ENCODE data around the gene COL12A1. TPM values are rescaled to one million over a fixed set of nuclear protein-coding genes. Genes with fewer than 3 reads are reported as not detected.

Gene COL12A1
- total and polyA plus RNA-seq, 2 donors (not counting 3 experiments of a cell fraction or from before 2014, with no cell fraction given), result 48.5 to 89.1 TPM

GRCh38 chr6:75171986-75172385, 33.9 kb downstream of the COL12A1 start:
- no peaks in the 10 kb centered on the region for H3K36me3 ChIP-seq (ENCODE audit: control insufficient read depth in 2 of 2, extremely low read depth in 1 of 2, insufficient read depth in 2 of 2, low read length in 2 of 2)
- H2AFZ ChIP-seq (ENCODE audit: low read depth, low read length), result no peak overlapping the region
- FAIRE-seq, result peak; percentile 55
- H3K9ac ChIP-seq (replicated peaks; ENCODE audit: extremely low read depth, insufficient read depth, low read length), result no peak overlapping the region
- TF ChIP-seq JUN (IDR thresholded peaks at IDR 0.05; ENCODE audit: borderline replicate concordance, insufficient read depth, insufficient read length, low read depth), result no peak
- peak; percentile 56 for TF ChIP-seq MAX (IDR thresholded peaks at IDR 0.05; ENCODE audit: insufficient read depth, insufficient read length)
- H3K9me3 ChIP-seq (replicated peaks; ENCODE audit: control insufficient read depth, insufficient read depth, low read length), result no peaks in the 10 kb centered on the region
- ChIA-PET CTCF (interaction anchor here (0.7 to 1.1 kb wide), 3 partner anchors 24 to 37 kb away, joined by 3 to 6 read pairs (median 3); no protein-coding TSS in a partner anchor), POLR2A (interaction anchor here (0.6 kb wide), 1 partner anchor 16 kb away, joined by 3 read pairs; no protein-coding TSS in a partner anchor)
- no TSS peak for BruUV-seq (replicated peaks)
- H3K9me1 ChIP-seq (replicated peaks; ENCODE audit: control insufficient read depth, extremely low read depth, insufficient read depth, low read length), result no peaks in the 10 kb centered on the region
- H3K27me3 ChIP-seq (ENCODE audit: control insufficient read depth in 2 of 2, insufficient read depth in 2 of 2, low read length in 2 of 2), result no peaks in the 10 kb centered on the region
- DNase-seq (ENCODE audit: low read depth, low spot score), result peak; percentile 74
- H3K4me1 ChIP-seq (ENCODE audit: control insufficient read depth, extremely low read depth, insufficient read depth, low read length), result peaks cover 10% of the 10 kb centered on the region
- H3K79me2 ChIP-seq (ENCODE audit: control insufficient read depth, insufficient read depth, low read length), result no peaks in the 10 kb centered on the region
- H3K27ac ChIP-seq (ENCODE audit: insufficient read depth, low read depth, low read length), result no peak overlapping the region
- dilution Hi-C loops (cut with MboI; ENCODE audit: extremely low pct_ligation_motif_present, low sequenced_read_pairs), result no loop called here
- no peaks in the 10 kb centered on the region for H4K20me1 ChIP-seq (replicated peaks; ENCODE audit: control insufficient read depth, extremely low read depth, insufficient read depth, low read length)
- H3K4me3 ChIP-seq (replicated peaks in 1 of 3; ENCODE audit: insufficient read depth in 1 of 3, low read depth in 1 of 3, low read length in 3 of 3), result no peak overlapping the region
- peak overlapping the region; percentile 30 for H3K4me2 ChIP-seq (ENCODE audit: insufficient read depth, low read length)
- intact Hi-C loops (cut with micrococcal nuclease), result no loop called here

GRCh38 chr6:75171567-75171966, 34.3 kb downstream of the COL12A1 start:
- Histone ChIP-seq H3K4me2 (ENCODE audit: insufficient read depth, low read length) (peak overlapping the region; percentile 30), H2AFZ (ENCODE audit: low read depth, low read length) (peak overlapping the region; percentile 15), H3K9me1 (replicated peaks; ENCODE audit: control insufficient read depth, extremely low read depth, insufficient read depth, low read length) (no peaks in the 10 kb centered on the region), H3K36me3 (ENCODE audit: control insufficient read depth in 2 of 2, extremely low read depth in 1 of 2, insufficient read depth in 2 of 2, low read length in 2 of 2) (no peaks in the 10 kb centered on the region), H3K9ac (replicated peaks; ENCODE audit: extremely low read depth, insufficient read depth, low read length) (no peak overlapping the region), H3K27ac (ENCODE audit: insufficient read depth, low read depth, low read length) (peak overlapping the region; percentile 15), H3K79me2 (ENCODE audit: control insufficient read depth, insufficient read depth, low read length) (no peaks in the 10 kb centered on the region), H3K27me3 (ENCODE audit: control insufficient read depth in 2 of 2, insufficient read depth in 2 of 2, low read length in 2 of 2) (no peaks in the 10 kb centered on the region), H3K4me1 (ENCODE audit: control insufficient read depth, extremely low read depth, insufficient read depth, low read length) (peaks cover 10% of the 10 kb centered on the region), H3K4me3 (replicated peaks in 1 of 3; ENCODE audit: insufficient read depth in 1 of 3, low read depth in 1 of 3, low read length in 3 of 3) (no peak overlapping the region), H3K9me3 (replicated peaks; ENCODE audit: control insufficient read depth, insufficient read depth, low read length) (no peaks in the 10 kb centered on the region), H4K20me1 (replicated peaks; ENCODE audit: control insufficient read depth, extremely low read depth, insufficient read depth, low read length) (no peaks in the 10 kb centered on the region)
- DNase-seq (ENCODE audit: low read depth, low spot score) (no peak), FAIRE-seq (no peak)
- intact Hi-C loops (cut with micrococcal nuclease) (no loop called here), dilution Hi-C loops (cut with MboI; ENCODE audit: extremely low pct_ligation_motif_present, low sequenced_read_pairs) (no loop called here)
- POLR2A ChIA-PET, result no interaction called here
- TF ChIP-seq JUN (IDR thresholded peaks at IDR 0.05; ENCODE audit: borderline replicate concordance, insufficient read depth, insufficient read length, low read depth) (no peak), MYC (IDR thresholded peaks at IDR 0.05; ENCODE audit: low read depth, low read length) (no peak), POLR2A (IDR thresholded peaks at IDR 0.05; ENCODE audit: low read depth, low read length) (no peak), MAX (IDR thresholded peaks at IDR 0.05; ENCODE audit: insufficient read depth, insufficient read length) (no peak), FOS (IDR thresholded peaks at IDR 0.05; ENCODE audit: borderline replicate concordance, insufficient read depth, low read length) (no peak), GATA2 (IDR thresholded peaks at IDR 0.05; ENCODE audit: insufficient read depth, insufficient read length, low read depth, low read length) (no peak), POLR2AphosphoS5 (IDR thresholded peaks at IDR 0.05; ENCODE audit: insufficient read depth, low read depth, low read length) (no peak), CTCF (IDR thresholded peaks at IDR 0.05; ENCODE audit: extremely low read depth in 1 of 2, insufficient read depth in 1 of 2, low read depth in 1 of 2, low read length in 2 of 2) (no peak), EZH2 (IDR thresholded peaks at IDR 0.05; ENCODE audit: borderline replicate concordance, low read depth, low read length, severe bottlenecking) (no peak)
- CTCF ChIA-PET, result interaction anchor here (0.7 to 1.1 kb wide), 3 partner anchors 23 to 37 kb away, joined by 3 to 6 read pairs (median 3); no protein-coding TSS in a partner anchor
- BruUV-seq (replicated peaks), result no TSS peak

Measured in endothelial cell of umbilical vein (primary cell).